ENCODE data around the gene COL4A2. TPM values are rescaled to one million over a fixed set of nuclear protein-coding genes. Genes with fewer than 3 reads are reported as not detected.
"Not testable (repeated sequence)": the region's sequence is repeated elsewhere in the genome, so short reads cannot be mapped to it uniquely, and the experiment has no call there.

COL4A2 gene
- total and polyA plus RNA-seq, 11 donors: 92.4 to 377 (median 166) TPM

GRCh38 chr13:110497003-110497402 is 189.9 kb downstream of the COL4A2 start:
- no peaks in the 10 kb centered on the region for H3K9me3 ChIP-seq
- H3K27me3 ChIP-seq: no peaks in the 10 kb centered on the region
- H3K27ac ChIP-seq: peak overlapping the region in 1 of 12 donors; percentile 18
- DNase-seq: peak in 1 of 5 donors; percentile 18
- intact Hi-C loops (cut with DNase I): no loop called here
- no peaks in the 10 kb centered on the region for H3K4me1 ChIP-seq
- H3K4me3 ChIP-seq: no peak overlapping the region
- H3K36me3 ChIP-seq: peaks cover 0 to 96% (median 93%) of the 10 kb centered on the region in 9 donors
- WGBS, 4 donors: 71 to 100% (median 93%) methylated on average over 1 to 2 of the region's 2 CpGs
- TF ChIP-seq POLR2A (IDR thresholded peaks at IDR 0.05) (no peak), CTCF (IDR thresholded peaks at IDR 0.05) (no peak)
- ATAC-seq: no peak

DNA sequence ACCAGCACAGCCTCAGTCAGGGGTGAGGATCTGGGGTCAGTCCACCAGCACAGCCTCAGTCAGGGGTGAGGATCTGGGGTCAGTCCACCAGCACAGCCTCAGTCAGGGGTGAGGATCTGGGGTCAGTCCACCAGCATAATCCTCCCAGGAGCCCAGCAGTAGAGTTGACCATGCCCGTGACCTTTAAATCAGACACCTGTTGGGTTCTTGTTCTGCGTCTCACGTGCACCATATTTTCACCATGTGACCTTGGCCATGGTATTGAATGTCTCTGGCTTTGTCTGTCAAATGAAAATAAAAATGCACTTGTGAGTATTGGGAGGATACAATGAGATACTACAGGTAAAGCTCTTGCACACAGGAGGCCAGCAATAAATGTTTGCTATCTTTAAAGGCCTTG is 190.8 kb downstream of the COL4A2 start:
- H3K9me3 ChIP-seq; H3K27me3 ChIP-seq; DNase-seq; intact Hi-C loops (cut with DNase I); ATAC-seq; H3K4me3 ChIP-seq; H3K27ac ChIP-seq; H3K4me1 ChIP-seq: not testable (repeated sequence)
- H3K36me3 ChIP-seq: peaks cover 0 to 96% (median 93%) of the 10 kb centered on the region in 9 donors
- WGBS, 4 donors: 93 to 97% (median 95%) methylated on average over 3 of the region's 3 CpGs

DNA sequence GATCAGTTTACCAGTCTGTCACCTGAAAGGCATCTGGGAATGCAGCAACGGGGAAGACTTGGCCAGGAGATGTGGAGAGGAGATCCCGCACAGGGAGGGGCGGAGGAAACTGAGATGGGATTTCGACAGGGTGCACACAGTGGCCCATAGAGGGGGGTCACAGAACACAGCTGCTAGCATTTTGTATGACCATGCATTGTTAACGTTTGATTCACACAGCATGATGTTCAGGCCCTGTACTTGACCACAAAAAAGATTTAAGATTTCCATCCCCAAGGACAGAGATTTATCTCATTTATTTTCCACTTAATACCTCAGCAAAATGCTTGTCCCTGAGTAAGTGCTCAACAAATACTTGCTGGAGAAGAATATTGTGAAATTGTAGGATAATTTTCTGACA is 191.2 kb downstream of the COL4A2 start:
- H3K4me3 ChIP-seq: no peak overlapping the region
- TF ChIP-seq POLR2A (IDR thresholded peaks at IDR 0.05) (no peak), CTCF (IDR thresholded peaks at IDR 0.05) (no peak)
- no peak for ATAC-seq
- peaks cover 0 to 6% (median 1%) of the 10 kb centered on the region in 12 donors for H3K4me1 ChIP-seq
- DNase-seq: peak in 2 of 5 donors; percentile 10 to 12
- intact Hi-C loops (cut with DNase I): no loop called here
- H3K9me3 ChIP-seq: no peaks in the 10 kb centered on the region
- H3K27ac ChIP-seq: no peak overlapping the region
- peaks cover 0 to 96% (median 93%) of the 10 kb centered on the region in 9 donors for H3K36me3 ChIP-seq
- 72 to 83% (median 76%) methylated on average over 5 of the region's 5 CpGs for WGBS, 4 donors
- no peaks in the 10 kb centered on the region for H3K27me3 ChIP-seq

GRCh38 chr13:110498765-110499164 is 191.7 kb downstream of the COL4A2 start:
- H3K9me3 ChIP-seq: no peaks in the 10 kb centered on the region
- intact Hi-C loops (cut with DNase I): no loop called here
- H3K4me1 ChIP-seq: peaks cover 0 to 10% (median 5%) of the 10 kb centered on the region in 12 donors
- no peaks in the 10 kb centered on the region for H3K27me3 ChIP-seq
- H3K36me3 ChIP-seq: peaks cover 0 to 96% (median 93%) of the 10 kb centered on the region in 9 donors
- peak in 2 of 5 donors; percentile 25 to 26 for DNase-seq
- no peak overlapping the region for H3K27ac ChIP-seq
- WGBS, 4 donors: 89 to 93% (median 92%) methylated on average over 10 of the region's 10 CpGs
- no peak for ATAC-seq
- TF ChIP-seq POLR2A (IDR thresholded peaks at IDR 0.05): no peak
- TF ChIP-seq CTCF (IDR thresholded peaks at IDR 0.05): no peak
- H3K4me3 ChIP-seq: no peak overlapping the region
